Measurements from ENCODE around the gene RTL9. TPM values are rescaled to one million over a fixed set of nuclear protein-coding genes. Genes with fewer than 3 reads are reported as not detected.

Gene RTL9
- total RNA-seq (2014; rRNA removed; shearing (Covaris generic)) (0.13 and 0.97 TPM in 2 replicates), polyA plus RNA-seq (2016; fragmentation: Nextera tagmentation; extraction: Ambion mirVana) (0.06 and 0.20 TPM in 2 replicates)

GRCh38 chrX:110358548-110358947 lies at the start of gene RTL9:
RTL9 (plus strand) TSS chrX:110358848; CDS start chrX:110450618, 91,770 bp downstream.
- in situ Hi-C loops (cut with MboI), result no loop called here
- H3K4me3 ChIP-seq, result no peak within 1 kb of the TSS
- H3K36me3 ChIP-seq (ENCODE audit: low read depth), result no peaks in the 10 kb centered on the region
- no peak within 1 kb of the TSS for H3K27ac ChIP-seq
- no peaks in the 10 kb centered on the region for H3K27me3 ChIP-seq (replicated peaks; ENCODE audit: insufficient read depth)
- no peaks in the 10 kb centered on the region for H3K9me3 ChIP-seq (ENCODE audit: low read depth)
- TF ChIP-seq EZH2 (IDR thresholded peaks at IDR 0.05; ENCODE audit: insufficient read depth, poor library complexity, severe bottlenecking) (no peak), EZH2phosphoT487 (IDR thresholded peaks at IDR 0.05; ENCODE audit: insufficient read depth, low read depth) (no peak)
- no peaks in the 10 kb centered on the region for H3K4me1 ChIP-seq (ENCODE audit: insufficient read depth)
- H3K9ac ChIP-seq, result no peak within 1 kb of the TSS
- no peaks in the 10 kb centered on the region for H3K79me2 ChIP-seq (ENCODE audit: insufficient read depth)
- no peak for DNase-seq
- H4K20me1 ChIP-seq (ENCODE audit: insufficient read depth), result no peaks in the 10 kb centered on the region
- H3F3A ChIP-seq (ENCODE audit: insufficient read depth), result no peaks in the 10 kb centered on the region
- H3K9me2 ChIP-seq (ENCODE audit: insufficient read depth), result no peaks in the 10 kb centered on the region
- H3K4me2 ChIP-seq (ENCODE audit: unreplicated experiment), result no peak within 1 kb of the TSS
- WGBS, 2 experiments (ENCODE audit: low coverage in 1 of 2, low lambda C conversion rate in 2 of 2, missing lambda C conversion rate in 2 of 2), result 96 to 100% methylated on average over 1 to 2 of the region's 2 CpGs
- no peak within 1 kb of the TSS for H2AFZ ChIP-seq

DNA sequence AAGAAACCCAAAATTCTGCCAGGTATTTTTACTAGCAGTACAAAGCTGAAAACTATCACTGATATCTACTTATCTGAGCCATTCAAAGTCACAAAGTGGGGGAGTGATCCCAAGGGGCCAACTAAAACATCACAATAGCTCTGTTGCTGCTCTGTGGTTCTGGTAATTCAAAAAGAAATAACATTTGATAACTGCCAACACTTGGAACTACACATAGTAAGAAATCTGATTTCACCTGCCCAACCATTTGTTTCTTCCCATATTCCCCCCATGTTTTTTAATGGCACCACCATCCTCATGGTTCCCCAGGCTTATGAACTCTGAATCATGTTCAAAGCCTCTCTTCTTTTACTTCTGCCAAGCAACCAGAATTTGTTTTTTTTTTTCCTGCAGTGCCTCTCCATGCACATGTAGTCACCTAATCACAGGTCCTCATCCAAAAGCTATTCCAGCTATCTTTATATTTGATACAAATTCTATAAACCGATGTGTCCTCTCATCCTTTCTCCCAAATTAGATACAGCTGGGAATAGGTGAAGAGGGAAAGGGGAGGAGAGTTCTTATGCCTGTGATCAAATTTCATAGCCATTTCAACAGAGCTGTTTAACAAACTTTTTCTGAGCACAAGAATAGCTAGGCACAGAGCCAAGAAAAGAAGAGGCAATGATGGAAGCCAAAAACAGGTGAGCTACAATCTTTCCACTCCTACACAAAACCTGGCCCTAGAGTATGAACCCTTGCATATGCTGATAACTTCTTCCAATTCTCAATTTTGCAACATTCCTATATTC lies 48.5 kb upstream of the RTL9 start:
- H3K36me3 ChIP-seq (ENCODE audit: low read depth), result no peaks in the 10 kb centered on the region
- in situ Hi-C loops (cut with MboI), result no loop called here
- H3F3A ChIP-seq (ENCODE audit: insufficient read depth), result 0 out of 2 replicates have a peak, but pooled peaks cover 6% of the 10 kb centered on the region
- 0 to 30% methylated on average over 1 of the region's 1 CpG for WGBS, 2 experiments (ENCODE audit: low coverage in 1 of 2, low lambda C conversion rate in 2 of 2, missing lambda C conversion rate in 2 of 2)
- peaks cover 100% of the 10 kb centered on the region for H3K79me2 ChIP-seq (ENCODE audit: insufficient read depth)
- H3K4me2 ChIP-seq (ENCODE audit: unreplicated experiment), result no peak overlapping the region
- peak; percentile 21 for DNase-seq
- H4K20me1 ChIP-seq (ENCODE audit: insufficient read depth), result no peaks in the 10 kb centered on the region; the same call in 1 of the 2 replicates
- H3K9ac ChIP-seq, result no peak overlapping the region
- H3K27ac ChIP-seq, result no peak overlapping the region
- H3K9me2 ChIP-seq (ENCODE audit: insufficient read depth), result no peaks in the 10 kb centered on the region
- no peak overlapping the region for H3K4me3 ChIP-seq
- no peaks in the 10 kb centered on the region for H3K27me3 ChIP-seq (replicated peaks; ENCODE audit: insufficient read depth)
- TF ChIP-seq EZH2 (IDR thresholded peaks at IDR 0.05; ENCODE audit: insufficient read depth, poor library complexity, severe bottlenecking), result no peak
- TF ChIP-seq EZH2phosphoT487 (IDR thresholded peaks at IDR 0.05; ENCODE audit: insufficient read depth, low read depth), result no peak
- H3K9me3 ChIP-seq (ENCODE audit: low read depth), result no peaks in the 10 kb centered on the region
- peaks cover 27% of the 10 kb centered on the region for H3K4me1 ChIP-seq (ENCODE audit: insufficient read depth)
- H2AFZ ChIP-seq, result no peak overlapping the region

DNA sequence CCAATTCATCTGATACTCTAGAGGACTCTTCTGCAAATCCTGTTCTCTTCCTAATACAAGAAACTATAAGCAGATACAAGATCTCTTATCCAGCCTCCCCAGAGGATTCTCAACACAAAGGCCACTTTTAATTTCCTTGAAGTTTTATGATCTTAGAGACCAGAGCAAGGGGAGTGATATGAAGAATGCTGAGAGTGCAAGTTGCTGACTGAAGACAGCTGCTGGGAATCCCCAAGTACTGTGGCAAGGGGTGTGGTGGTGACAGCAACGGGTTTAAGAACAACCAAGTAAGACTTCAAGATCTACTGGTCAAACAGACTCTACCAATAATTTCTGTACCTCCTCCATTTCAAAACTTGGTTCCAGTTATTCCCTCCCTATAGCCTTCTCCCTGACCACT lies 47.8 kb upstream of the RTL9 start:
- Histone ChIP-seq H3K9ac (no peak overlapping the region), H3K4me1 (ENCODE audit: insufficient read depth) (peaks cover 30% of the 10 kb centered on the region), H3K9me3 (ENCODE audit: low read depth) (no peaks in the 10 kb centered on the region), H3K4me3 (no peak overlapping the region), H3K36me3 (ENCODE audit: low read depth) (no peaks in the 10 kb centered on the region), H3K79me2 (ENCODE audit: insufficient read depth) (peaks cover 100% of the 10 kb centered on the region), H3K27me3 (replicated peaks; ENCODE audit: insufficient read depth) (no peaks in the 10 kb centered on the region), H3K27ac (no peak overlapping the region), H3K9me2 (ENCODE audit: insufficient read depth) (no peaks in the 10 kb centered on the region), H3F3A (ENCODE audit: insufficient read depth) (0 out of 2 replicates have a peak, but pooled peaks cover 10% of the 10 kb centered on the region), H2AFZ (no peak overlapping the region), H3K4me2 (ENCODE audit: unreplicated experiment) (no peak overlapping the region), H4K20me1 (ENCODE audit: insufficient read depth) (no peaks in the 10 kb centered on the region; the same call in 1 of the 2 replicates)
- in situ Hi-C loops (cut with MboI), result no loop called here
- DNase-seq, result no peak
- 13% methylated on average over 1 of the region's 1 CpG; no CpG with 5 or more reads in 1 of the 2 experiments for WGBS, 2 experiments (ENCODE audit: low coverage in 1 of 2, low lambda C conversion rate in 2 of 2, missing lambda C conversion rate in 2 of 2)
- TF ChIP-seq EZH2phosphoT487 (IDR thresholded peaks at IDR 0.05; ENCODE audit: insufficient read depth, low read depth), result no peak
- no peak for TF ChIP-seq EZH2 (IDR thresholded peaks at IDR 0.05; ENCODE audit: insufficient read depth, poor library complexity, severe bottlenecking)

GRCh38 chrX:110311437-110312230 lies 47.0 kb upstream of the RTL9 start:
- no peaks in the 10 kb centered on the region for H3K27me3 ChIP-seq (replicated peaks; ENCODE audit: insufficient read depth)
- H3K27ac ChIP-seq, result no peak overlapping the region
- H3K4me3 ChIP-seq, result no peak overlapping the region
- H3K36me3 ChIP-seq (ENCODE audit: low read depth), result no peaks in the 10 kb centered on the region
- peaks cover 30% of the 10 kb centered on the region for H3K4me1 ChIP-seq (ENCODE audit: insufficient read depth)
- H3K79me2 ChIP-seq (ENCODE audit: insufficient read depth), result peaks cover 100% of the 10 kb centered on the region
- no peak for DNase-seq
- no peaks in the 10 kb centered on the region for H3K9me2 ChIP-seq (ENCODE audit: insufficient read depth)
- no peaks in the 10 kb centered on the region; the same call in 1 of the 2 replicates for H4K20me1 ChIP-seq (ENCODE audit: insufficient read depth)
- no peak overlapping the region for H3K4me2 ChIP-seq (ENCODE audit: unreplicated experiment)
- no peak overlapping the region for H3K9ac ChIP-seq
- in situ Hi-C loops (cut with MboI), result no loop called here
- WGBS, 2 experiments (ENCODE audit: low coverage in 1 of 2, low lambda C conversion rate in 2 of 2, missing lambda C conversion rate in 2 of 2), result 84 to 100% methylated on average over 1 of the region's 1 CpG
- no peak overlapping the region for H2AFZ ChIP-seq
- TF ChIP-seq EZH2 (IDR thresholded peaks at IDR 0.05; ENCODE audit: insufficient read depth, poor library complexity, severe bottlenecking), result no peak
- no peak for TF ChIP-seq EZH2phosphoT487 (IDR thresholded peaks at IDR 0.05; ENCODE audit: insufficient read depth, low read depth)
- no peaks in the 10 kb centered on the region for H3K9me3 ChIP-seq (ENCODE audit: low read depth)
- H3F3A ChIP-seq (ENCODE audit: insufficient read depth), result peaks cover 16% of the 10 kb centered on the region; the same call in 1 of the 2 replicates

Measured in GM23248 (cell line).